GM18502 (cell line): ENCODE measurements around the gene C2orf76.
"Not testable (repeated sequence)": the region's sequence is repeated elsewhere in the genome, so short reads cannot be mapped to it uniquely, and the experiment has no call there.

Source experiments
- ATAC-seq: cut with Tn5 transposase; IDR thresholded peaks from one replicate; pipeline ENCODE4 v1.9.1; 2021; ENCODE audit warnings: mild to moderate bottlenecking; ENCODE audit not compliant: unreplicated experiment, poor library complexity

The C2orf76 gene

DNA sequence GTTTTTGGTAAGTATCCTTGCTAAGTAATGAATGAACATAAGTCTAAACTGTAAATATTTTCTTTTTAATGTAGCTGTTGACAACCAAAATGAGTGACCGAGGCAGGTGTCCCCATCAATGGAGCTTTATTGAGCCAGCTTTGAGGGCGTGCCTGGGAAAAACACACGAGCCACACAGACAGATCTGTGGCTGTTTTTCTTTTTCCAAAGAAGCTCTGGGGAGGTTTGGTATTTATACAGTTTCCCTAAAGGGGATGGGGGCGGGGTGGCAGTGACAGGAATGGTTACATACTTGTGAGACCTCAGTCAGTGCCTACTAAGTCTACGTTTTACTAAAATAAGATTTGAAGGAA is 11.3 kb upstream of the C2orf76 start:
- no peak for ATAC-seq

DNA sequence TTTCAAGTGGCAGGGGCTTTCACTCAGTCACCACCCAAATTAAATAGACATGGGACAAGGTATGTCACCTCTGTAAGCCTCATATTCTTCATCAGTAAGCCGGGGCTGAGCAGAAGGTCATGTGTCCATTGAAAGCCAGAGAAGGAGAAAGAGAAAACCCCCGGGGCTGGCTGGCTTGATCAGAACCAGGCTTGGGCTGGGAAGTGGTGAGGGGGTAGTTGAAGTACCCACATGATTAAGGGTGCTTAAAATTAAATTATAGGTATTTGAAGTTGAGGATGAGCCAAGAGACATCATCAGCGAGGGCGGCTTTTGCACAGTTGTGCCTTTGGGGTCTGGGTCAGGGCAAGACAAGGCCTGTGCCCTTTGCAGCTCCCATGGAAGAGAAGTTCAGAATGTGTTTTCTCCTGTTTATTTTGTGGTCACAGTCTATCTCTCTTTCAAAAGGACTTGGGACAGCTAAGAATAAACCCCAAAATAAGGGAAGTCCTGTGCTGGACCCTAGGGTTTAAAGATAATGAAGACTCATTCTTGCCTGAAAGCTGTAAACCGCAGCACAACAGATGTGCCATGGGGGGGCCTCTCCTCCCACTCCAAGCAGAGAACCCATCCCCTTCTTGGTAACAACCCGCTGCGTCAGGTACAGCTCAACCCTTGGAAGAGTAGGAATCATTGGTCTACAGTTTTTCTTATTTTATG is 10.8 kb upstream of the C2orf76 start:
- no peak for ATAC-seq

DNA sequence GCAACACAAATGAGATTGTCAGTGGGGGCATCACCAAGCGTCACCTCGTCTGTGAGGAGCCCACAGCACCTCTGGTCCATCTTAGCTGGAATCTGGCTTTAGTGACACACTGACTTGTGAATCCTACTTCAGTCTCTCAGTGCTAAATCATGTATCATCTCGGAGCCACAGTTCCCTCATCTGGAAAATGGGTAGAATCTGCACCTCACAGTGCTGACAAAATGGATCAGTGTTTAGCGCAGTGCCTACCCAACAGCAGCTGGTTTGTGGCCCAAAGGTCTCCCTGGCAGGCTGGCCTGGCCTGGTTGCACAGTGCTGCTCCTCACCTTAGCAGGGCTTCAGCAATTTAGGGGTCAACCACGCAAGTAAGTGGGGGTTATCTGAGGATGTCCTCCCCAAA is 10.2 kb upstream of the C2orf76 start:
- ATAC-seq = no peak

DNA sequence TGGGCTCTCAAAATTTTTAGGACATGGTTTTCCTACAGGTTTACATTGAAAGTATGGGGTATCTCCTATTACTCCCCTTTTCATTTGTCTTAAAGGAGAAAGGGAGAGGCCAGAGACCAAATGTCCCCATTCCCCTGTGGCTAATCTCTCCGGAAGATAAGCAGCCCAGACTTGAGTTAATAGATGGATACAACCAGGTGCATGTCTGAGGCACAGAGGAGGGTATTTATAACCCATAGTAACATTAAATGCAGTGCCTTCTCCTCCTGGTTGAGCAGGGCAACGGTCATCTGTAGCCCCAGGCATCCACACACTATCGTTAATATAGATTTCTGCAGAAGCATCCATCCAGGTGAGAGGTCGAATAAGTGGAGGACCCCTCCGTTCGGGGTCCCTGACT is 9.8 kb upstream of the C2orf76 start:
- ATAC-seq = not testable (repeated sequence)

DNA sequence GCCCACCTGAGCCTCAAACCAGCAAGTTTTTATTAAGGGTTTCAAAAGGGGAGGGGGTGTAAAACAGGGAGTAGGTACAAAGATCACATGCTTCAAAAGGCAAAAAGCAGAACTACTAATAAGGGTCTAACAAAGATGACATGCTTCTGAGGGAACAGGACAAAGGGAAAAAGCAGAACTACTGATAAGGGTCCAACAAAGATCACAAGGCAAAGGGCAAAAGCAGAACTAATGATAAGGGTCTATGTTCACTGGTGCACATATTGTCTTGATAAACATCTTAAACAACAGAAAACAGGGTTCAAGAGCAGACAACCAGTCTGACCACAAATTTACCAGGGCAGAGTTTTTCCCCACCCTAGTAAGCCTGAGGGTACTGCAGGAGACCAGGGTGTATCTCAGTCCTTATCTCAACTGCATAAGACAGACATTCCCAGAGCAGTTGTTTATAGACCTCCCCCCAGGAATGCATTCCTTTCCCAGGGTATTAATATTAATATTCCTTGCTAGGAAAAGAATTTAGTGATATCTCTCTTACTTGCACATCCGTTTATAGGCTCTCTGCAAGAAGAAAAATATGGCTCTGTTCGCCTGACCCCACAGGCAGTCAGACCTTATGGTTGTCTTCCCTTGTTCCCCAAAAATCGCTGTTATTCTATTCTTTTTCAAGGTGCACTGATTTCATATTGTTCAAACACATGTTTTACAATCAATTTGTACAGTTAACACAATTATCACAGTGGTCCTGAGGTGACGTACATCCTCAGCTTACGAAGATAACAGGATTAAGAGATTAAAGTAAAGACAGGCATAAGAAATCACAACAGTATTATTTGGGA is 7.5 kb upstream of the C2orf76 start:
- ATAC-seq = not testable (repeated sequence)

DNA sequence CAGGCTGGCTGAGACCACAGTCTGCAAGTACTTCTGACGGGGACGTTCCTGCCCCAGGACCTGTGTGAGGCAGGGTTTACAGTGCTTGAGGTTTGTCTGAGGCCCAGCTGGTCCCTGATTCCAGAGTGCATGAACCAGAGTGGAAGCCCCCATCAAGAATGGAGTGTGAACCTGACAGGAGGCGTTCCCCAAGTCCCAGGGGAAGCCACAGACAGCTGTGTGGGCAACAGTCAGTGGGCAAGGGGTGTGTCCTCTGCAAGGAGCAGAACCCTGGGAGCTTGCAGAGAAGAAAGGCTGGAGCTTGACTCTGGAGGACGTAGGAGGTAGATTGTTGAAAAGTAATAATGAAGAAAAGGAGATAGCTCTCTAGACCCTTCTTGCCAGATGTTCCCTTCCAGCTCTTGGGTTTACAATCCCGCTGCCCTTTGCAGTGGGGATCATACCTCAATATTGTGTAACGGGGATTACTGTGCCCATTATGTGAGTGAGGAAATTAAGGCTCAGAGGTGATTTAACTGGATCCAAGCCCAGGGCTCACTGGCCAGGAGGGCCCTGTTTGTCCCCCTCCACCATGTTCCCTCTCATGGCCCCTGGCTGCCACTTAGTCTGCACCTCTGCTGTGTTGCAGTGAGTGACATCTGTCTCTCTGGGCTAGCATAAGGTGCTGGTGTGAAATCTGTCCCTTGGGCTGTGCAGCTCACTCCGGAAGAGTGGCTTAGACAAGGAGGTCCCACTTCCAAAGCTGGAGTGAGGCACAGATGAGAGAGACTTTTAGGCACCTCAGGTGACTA is 6.3 kb upstream of the C2orf76 start:
- no peak for ATAC-seq

DNA sequence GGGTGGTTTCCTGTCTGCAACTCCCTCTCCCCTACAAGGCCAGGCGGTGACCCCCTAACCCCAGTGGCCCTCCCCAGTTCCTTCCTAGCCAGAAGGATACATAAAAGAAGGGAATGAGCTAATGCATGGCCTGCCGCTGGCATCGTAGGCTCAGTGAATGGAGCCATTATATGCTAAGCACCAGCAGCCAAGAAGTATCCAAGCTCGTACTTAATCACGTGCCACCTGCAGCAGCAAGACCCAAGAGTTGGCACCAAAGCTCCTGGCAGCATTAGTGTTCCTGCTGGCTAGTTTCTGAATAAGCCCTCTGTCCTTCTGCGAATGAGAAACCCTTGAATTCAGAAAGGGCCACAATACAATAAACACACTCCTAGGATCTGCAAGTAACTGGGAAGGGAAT is 4.5 kb upstream of the C2orf76 start:
- ATAC-seq = no peak

DNA sequence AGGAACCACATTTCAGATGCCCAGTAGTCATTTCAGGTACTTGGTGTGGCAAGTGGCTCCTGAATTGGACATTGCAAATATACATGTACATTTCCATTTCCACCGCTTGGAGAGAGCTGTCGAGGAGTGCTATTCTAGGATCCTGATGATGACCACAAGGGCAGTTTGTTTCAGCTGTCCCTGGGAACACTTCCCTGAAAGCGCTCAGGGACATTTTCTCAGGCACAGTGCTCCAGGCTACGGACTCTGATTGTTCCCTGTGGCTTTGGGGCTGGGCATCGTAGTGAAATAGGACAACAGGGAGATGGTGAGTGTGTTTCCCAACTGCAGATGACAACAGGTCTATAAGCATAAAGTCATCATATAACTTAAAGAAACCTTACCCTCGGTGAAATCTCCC is 3.2 kb upstream of the C2orf76 start:
- ATAC-seq = no peak

DNA sequence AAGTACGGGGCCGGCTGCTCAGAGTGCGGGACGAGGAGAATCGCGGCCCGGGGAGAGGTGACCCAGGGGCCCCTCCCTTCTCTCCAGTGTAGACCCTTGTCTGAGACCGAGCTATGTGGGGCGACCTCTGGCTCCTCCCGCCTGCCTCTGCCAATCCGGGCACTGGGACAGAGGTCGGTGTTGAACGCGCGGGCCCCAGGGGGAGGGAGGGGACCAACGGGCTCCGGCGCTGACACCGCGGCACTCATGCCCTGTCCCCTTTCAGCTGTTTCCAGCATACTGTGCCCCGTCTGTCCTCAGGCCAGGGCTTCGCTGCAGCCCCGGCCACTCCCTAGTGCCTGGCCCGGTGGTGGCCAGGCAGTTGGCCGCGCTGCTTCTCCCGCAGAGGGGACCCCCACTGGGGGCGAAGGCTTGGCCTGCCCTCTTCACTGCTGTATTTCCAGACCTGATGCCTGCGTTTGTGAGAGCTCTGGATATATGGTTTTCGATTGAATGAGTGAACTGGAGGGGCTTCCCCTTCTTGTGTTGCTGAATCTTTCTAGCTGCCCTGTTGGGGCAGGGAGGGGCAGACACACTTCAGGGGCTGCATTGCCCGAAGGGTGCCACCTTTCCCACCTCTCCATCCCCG is 952 bp upstream of the C2orf76 start:
- peak; percentile 39 for ATAC-seq

DNA sequence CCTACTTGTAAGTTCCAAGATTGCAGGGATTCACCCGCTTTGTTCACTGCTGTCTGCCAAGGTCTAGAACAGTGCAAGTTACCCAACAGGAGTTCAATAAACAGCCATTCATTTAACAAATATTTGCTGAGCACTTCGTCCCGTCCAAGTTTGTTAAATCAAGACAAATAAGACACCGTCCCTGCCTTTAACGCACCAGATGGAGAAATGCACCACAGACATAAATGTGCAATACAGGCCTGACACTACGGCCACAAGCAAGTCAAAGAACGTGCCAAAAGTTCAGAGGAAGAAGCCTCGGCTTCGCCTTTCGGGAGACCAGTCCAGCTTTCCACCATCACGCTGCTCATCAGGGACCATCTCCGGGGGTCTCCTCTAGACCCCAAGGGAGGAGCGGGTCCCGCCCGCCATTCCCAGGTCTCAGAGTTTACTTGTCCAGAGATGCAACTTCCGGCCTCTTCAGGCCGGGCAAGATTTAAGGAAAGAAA is 429 bp downstream of the C2orf76 start:
- ATAC-seq = peak; percentile 10

DNA sequence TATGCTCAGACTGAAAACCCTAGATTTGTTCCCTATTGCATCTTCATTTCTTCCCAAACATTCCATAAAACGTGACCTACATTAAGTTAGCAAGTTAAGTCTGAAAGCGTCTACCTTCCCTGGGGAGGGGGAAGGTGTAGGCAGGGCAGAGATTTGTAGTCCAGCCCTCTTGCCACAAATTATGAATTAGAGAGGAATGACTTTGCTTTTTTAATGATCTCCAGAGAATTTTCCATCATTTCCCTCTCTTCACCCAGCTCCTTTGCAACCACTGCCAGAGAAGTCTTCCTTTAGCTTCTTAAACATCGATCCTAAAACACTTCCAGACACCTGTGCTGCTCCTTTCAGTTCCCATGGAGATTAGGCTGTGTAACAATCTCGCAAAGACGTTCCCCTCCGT is 1.2 kb downstream of the C2orf76 start:
- no peak for ATAC-seq

DNA sequence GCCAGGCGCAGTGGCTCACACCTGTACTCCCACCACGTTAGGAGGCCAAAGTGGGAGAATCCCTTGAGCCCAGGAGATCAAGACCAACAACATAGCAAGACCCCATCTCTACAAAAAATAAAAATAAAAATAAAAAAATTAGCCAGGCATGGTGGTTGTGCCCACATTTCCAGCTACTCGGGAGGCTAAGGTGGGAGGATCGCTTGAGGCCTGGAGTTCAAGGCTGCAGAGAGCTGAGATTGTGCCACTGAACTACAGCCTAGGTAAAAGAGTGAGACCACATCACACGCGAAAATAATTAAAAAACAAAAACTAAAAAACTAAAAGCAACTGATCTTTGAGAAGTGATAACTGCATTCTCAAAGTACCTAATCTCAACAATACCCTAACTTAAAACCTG is 1.8 kb downstream of the C2orf76 start:
- no peak for ATAC-seq

DNA sequence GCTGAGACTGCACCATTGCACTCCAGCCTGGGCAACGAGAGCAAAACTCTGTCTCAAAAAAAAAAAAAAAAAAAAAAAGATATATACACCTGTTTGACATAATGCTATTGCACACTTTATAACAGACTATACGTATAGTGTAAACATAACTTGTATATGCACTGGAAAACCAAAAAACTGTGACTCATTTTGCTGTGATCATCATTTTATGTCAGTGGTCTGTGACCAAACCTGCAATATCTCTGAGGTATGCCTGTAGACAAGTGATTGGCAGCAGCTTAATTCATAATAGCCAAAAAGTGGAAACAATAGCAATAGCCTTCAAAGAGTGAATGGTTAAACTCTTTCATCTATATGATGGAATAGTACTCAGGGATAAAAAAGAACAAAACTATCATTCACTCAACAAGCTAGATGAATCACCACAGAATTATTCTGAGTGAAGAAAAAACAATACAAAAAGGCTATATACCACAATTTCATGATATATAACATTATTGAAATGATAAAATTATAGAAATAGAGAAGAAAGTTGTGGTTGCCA is 6.1 kb downstream of the C2orf76 start:
- ATAC-seq = no peak

DNA sequence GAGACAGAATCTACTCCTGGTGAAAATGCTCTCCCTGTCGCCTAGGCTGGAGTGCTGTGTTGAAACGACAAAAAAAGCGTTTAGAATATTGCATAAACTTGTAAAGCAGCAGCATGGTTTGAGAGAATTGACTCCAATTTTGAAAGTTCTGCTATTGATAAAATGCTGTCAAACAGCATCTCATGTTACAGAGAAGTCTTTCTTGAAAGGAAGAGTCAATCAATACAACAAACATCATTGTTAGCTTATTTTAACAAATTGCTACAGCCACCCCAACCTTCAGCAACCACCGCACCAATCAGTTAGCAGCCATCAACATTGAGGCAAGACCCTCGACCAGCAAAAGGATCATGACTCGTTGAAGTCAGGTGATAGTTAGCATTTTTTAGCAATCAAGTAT is 6.9 kb downstream of the C2orf76 start:
- no peak for ATAC-seq

DNA sequence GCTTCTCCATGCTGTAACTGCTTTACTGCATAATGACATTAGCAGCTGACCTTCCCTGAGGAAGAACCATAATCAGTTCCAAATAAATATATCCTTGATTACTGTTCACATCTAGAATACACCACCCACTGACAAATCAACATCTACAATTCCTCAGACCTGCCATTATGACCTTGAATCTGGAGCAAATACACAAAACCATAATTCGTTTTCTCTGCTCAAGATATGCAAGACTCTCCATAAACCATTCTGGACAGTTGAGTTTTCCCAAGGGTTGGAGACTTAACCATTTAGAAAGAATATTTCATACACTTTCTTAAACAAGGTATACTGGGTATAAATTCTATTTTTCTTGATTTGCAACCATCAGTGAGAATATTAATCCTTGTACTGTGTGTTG is 11.8 kb downstream of the C2orf76 start:
- no peak for ATAC-seq

DNA sequence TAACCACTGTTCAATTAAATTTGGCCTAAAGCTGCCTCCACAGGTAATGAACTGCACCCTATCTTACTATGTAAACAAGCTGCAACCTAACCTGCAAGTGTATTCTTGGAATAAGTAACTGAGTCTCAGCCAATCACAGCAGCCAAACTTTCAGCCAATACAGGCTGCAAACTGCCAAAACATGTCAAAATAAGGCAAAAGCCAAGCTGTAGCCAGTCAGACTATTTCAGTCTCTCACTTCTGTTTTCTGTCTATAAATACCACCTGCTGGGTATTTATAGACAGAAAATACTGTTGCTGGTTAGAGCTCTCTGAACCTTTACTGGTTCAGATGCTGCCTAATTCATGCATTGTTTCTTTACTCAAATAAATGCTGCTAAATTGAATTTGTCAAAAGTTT is 14.3 kb downstream of the C2orf76 start:
- peak; percentile 95 for ATAC-seq

DNA sequence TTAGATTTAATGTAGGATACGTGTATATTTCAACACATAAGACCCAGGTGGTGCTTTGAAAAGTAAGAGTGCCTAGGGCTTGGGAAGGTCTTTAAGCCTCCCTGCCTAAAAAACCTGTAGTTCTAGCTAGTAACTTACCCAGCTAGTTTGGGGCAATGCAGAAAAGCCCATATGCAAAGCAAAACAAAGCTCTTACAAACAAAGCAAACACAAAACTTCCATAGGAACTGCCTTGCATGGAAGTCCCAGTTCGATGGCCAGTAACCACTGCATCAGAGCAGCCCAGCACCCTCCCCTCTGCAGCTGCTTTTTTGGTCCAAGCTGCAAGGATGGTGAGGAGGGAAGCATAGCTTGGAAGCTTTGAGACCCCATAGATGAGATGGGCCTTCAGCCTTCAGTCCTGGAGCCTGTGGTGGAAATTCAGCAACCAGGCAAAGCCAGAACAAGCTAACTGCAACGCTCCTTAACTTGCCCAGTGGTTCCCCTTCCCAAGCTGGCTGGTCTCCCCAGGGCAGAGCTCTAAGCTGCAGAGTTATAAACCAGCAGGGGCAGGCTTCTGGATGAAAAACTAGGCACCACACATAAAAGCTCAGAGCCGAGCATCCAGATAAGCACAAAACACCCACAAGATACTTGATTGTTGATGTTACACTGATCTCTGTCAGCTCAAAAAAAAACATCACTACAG is 16.2 kb downstream of the C2orf76 start:
- no peak for ATAC-seq

DNA sequence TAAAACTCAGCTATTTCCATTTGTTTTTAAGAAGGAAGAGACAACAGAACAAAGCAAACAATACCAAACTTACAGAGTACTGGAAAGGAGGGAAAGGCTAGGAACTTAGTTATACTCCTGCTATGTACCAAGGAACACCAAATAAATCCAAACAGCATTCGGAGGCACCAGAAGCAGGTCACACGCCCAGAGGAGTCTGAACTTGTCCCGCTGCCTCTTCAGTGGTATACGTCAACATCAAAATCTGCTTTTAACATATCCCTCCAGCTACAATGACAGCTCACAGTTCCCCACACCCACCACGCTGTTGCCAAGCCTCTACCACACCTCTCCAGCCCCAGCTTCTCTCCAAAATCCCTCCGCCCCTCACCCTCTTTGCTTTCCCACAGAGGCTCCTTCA is 17.3 kb downstream of the C2orf76 start:
- ATAC-seq = no peak

DNA sequence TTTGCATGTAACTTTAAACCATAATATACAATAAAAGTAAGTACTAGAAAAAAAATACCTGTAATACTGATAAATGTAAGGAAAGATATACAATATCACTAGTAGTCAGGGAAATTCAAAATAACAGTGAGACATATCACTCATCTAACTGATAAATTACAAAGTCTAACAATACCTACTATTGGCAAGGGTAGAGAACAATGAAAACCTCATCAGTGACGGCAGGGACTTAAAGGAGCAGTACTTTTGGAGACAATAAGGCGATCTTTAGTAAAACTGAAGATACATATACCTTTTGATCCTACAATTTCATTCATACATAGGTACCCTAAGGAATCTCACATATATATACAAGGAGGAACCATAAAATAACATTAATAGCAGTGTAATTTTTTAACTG is 24.9 kb downstream of the C2orf76 start:
- ATAC-seq = no peak

DNA sequence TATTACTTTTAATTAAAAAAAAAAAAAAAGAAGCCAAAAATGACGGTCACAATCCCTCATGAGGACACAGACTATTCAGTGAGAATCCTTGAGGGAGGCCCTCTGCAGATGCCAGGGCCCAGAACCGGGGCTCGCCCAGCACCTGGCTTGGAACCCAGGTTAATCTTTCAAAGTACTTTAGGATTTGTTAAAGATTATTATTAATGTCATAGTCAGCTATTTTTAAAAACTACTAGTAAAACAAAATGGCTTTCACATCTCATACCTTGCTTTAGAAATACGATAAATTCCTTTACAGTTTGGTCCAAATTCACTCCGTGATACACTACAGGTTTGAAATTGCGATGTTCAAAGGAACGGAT is 27.1 kb downstream of the C2orf76 start:
- no peak for ATAC-seq
